ENCODE measurements around the gene ADM5. TPM values are rescaled to one million over a fixed set of nuclear protein-coding genes. Genes with fewer than 3 reads are reported as not detected.

ADM5 gene
- total and polyA plus RNA-seq, 10 of the 15 experiments (the other 5 are each of a cell fraction or from before 2014, with no cell fraction given), result 0.05 to 6.0 (median 1.2) TPM; not detected in 1

DNA sequence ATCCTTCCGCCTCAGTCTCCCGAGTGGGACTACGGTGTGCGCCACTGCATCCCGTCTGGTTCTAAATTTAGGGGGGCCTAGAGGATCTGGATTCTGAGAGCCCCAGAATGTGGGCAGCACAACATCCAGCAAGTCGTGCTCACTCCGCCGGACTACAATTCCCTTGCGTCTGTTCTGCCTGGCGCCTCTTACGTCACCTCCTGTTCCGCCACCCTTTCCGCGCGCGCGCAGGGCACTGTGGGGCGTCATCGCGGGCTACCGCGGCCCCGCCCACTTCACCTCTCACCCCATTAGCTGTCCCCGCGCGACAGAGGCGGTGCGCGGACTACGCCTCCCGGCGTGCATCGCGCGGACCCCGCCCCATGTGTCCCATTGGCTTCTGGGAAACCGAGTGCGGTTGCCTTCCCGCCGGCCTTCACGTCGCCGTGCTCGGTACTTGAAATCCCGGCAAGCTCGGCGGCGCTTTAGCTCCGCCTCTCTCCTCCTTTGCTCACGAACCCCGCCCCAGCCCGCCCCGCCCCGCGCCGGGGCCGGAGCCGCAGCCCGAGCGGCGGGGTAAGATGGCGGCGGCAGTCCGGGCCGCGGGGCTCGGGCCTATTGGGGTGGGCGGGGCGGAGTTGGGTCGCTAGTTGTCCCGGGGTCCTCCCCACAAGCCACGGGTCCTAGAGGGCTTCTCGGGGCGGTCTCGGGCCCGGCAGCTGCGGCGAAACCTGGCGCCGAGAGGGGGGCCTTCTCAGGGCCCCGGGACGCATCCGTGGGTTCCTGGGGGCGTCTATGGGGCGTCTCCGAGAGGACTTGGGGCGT is 47.5 kb upstream of the ADM5 start, which contains the start of gene SCAF1 (continued):
- TF ChIP-seq FOXM1 (IDR thresholded peaks at IDR 0.05; ENCODE audit: low read depth, low read length) (no peak), SPI1 (IDR thresholded peaks at IDR 0.05; ENCODE audit: borderline replicate concordance, insufficient read depth, low read depth, low read length) (no peak), NFIC (IDR thresholded peaks at IDR 0.05; ENCODE audit: low read depth, low read length) (no peak), SMAD5 (IDR thresholded peaks at IDR 0.05; ENCODE audit: low read depth) (0 out of 2 replicates have a peak, but pooled peaks have one; percentile 41), SP1 (IDR thresholded peaks at IDR 0.05; ENCODE audit: low read depth, low read length) (peak; percentile 94), ASH2L (IDR thresholded peaks at IDR 0.05; ENCODE audit: borderline replicate concordance, low read depth) (no peak), RELA (IDR thresholded peaks at IDR 0.05; ENCODE audit: borderline replicate concordance, partially characterized antibody) (peak; percentile 86), HDAC6 (IDR thresholded peaks at IDR 0.05; ENCODE audit: unreplicated experiment) (no peak), NRF1 (conservative IDR thresholded peaks at IDR 0.05; ENCODE audit: low read depth, low read length) (peak; percentile 55), NFYB (IDR thresholded peaks at IDR 0.05; ENCODE audit: insufficient read depth, low read depth, low read length) (no peak), ZNF217 (IDR thresholded peaks at IDR 0.05) (no peak), CHD4 (IDR thresholded peaks at IDR 0.05) (no peak), ZNF384 (IDR thresholded peaks at IDR 0.05; ENCODE audit: borderline replicate concordance, low read depth, low read length) (no peak), NFYA (IDR thresholded peaks at IDR 0.05; ENCODE audit: borderline replicate concordance, low read depth, low read length) (no peak), EP300 (IDR thresholded peaks at IDR 0.05; ENCODE audit: borderline replicate concordance in 1 of 2, control insufficient read depth in 1 of 2, low read depth in 2 of 2, low read length in 2 of 2) (no peak), NR2C2 (IDR thresholded peaks at IDR 0.05; ENCODE audit: borderline replicate concordance, control insufficient read depth, insufficient read length, low read depth) (peak; percentile 64), NFXL1 (IDR thresholded peaks at IDR 0.05; ENCODE audit: borderline replicate concordance) (no peak), LARP7 (IDR thresholded peaks at IDR 0.05) (0 out of 2 replicates have a peak, but pooled peaks have one; percentile 18)
- TF ChIP-seq, protein P1, sequence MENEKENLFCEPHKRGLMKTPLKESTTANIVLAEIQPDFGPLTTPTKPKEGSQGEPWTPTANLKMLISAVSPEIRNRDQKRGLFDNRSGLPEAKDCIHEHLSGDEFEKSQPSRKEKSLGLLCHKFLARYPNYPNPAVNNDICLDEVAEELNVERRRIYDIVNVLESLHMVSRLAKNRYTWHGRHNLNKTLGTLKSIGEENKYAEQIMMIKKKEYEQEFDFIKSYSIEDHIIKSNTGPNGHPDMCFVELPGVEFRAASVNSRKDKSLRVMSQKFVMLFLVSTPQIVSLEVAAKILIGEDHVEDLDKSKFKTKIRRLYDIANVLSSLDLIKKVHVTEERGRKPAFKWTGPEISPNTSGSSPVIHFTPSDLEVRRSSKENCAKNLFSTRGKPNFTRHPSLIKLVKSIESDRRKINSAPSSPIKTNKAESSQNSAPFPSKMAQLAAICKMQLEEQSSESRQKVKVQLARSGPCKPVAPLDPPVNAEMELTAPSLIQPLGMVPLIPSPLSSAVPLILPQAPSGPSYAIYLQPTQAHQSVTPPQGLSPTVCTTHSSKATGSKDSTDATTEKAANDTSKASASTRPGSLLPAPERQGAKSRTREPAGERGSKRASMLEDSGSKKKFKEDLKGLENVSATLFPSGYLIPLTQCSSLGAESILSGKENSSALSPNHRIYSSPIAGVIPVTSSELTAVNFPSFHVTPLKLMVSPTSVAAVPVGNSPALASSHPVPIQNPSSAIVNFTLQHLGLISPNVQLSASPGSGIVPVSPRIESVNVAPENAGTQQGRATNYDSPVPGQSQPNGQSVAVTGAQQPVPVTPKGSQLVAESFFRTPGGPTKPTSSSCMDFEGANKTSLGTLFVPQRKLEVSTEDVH (IDR thresholded peaks at IDR 0.05; ENCODE audit: low read depth, partially characterized antibody), result peak; percentile 67
- TF ChIP-seq, protein P2, sequence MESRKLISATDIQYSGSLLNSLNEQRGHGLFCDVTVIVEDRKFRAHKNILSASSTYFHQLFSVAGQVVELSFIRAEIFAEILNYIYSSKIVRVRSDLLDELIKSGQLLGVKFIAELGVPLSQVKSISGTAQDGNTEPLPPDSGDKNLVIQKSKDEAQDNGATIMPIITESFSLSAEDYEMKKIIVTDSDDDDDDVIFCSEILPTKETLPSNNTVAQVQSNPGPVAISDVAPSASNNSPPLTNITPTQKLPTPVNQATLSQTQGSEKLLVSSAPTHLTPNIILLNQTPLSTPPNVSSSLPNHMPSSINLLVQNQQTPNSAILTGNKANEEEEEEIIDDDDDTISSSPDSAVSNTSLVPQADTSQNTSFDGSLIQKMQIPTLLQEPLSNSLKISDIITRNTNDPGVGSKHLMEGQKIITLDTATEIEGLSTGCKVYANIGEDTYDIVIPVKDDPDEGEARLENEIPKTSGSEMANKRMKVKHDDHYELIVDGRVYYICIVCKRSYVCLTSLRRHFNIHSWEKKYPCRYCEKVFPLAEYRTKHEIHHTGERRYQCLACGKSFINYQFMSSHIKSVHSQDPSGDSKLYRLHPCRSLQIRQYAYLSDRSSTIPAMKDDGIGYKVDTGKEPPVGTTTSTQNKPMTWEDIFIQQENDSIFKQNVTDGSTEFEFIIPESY (IDR thresholded peaks at IDR 0.05), result no peak
- TF ChIP-seq, protein P3, sequence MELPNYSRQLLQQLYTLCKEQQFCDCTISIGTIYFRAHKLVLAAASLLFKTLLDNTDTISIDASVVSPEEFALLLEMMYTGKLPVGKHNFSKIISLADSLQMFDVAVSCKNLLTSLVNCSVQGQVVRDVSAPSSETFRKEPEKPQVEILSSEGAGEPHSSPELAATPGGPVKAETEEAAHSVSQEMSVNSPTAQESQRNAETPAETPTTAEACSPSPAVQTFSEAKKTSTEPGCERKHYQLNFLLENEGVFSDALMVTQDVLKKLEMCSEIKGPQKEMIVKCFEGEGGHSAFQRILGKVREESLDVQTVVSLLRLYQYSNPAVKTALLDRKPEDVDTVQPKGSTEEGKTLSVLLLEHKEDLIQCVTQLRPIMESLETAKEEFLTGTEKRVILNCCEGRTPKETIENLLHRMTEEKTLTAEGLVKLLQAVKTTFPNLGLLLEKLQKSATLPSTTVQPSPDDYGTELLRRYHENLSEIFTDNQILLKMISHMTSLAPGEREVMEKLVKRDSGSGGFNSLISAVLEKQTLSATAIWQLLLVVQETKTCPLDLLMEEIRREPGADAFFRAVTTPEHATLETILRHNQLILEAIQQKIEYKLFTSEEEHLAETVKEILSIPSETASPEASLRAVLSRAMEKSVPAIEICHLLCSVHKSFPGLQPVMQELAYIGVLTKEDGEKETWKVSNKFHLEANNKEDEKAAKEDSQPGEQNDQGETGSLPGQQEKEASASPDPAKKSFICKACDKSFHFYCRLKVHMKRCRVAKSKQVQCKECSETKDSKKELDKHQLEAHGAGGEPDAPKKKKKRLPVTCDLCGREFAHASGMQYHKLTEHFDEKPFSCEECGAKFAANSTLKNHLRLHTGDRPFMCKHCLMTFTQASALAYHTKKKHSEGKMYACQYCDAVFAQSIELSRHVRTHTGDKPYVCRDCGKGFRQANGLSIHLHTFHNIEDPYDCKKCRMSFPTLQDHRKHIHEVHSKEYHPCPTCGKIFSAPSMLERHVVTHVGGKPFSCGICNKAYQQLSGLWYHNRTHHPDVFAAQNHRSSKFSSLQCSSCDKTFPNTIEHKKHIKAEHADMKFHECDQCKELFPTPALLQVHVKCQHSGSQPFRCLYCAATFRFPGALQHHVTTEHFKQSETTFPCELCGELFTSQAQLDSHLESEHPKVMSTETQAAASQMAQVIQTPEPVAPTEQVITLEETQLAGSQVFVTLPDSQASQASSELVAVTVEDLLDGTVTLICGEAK (IDR thresholded peaks at IDR 0.05; ENCODE audit: borderline replicate concordance), result peak; percentile 91
